HG03135 (cell line): ENCODE measurements around the gene HSPA4.
"Not testable (repeated sequence)": the region's sequence is repeated elsewhere in the genome, so short reads cannot be mapped to it uniquely, and the experiment has no call there.

Experiments used
- ATAC-seq: cut with Tn5 transposase; IDR thresholded peaks from one replicate; pipeline ENCODE4 v1.9.1; 2021; ENCODE audit warnings: mild to moderate bottlenecking, moderate library complexity; ENCODE audit not compliant: unreplicated experiment

HSPA4 gene

GRCh38 chr5:133049726-133050048, 2.1 kb upstream of the HSPA4 start:
- no peak for ATAC-seq

- ATAC-seq: no peak
Measured at GRCh38 chr5:133050521-133050920, 1.3 kb upstream of the HSPA4 start.

GRCh38 chr5:133051061-133051541, 712 bp upstream of the HSPA4 start:
- no peak for ATAC-seq

- peak; percentile 34 for ATAC-seq
Measured at GRCh38 chr5:133052317-133053175, 733 bp downstream of the HSPA4 start.

GRCh38 chr5:133053448-133053847, 1.6 kb downstream of the HSPA4 start:
- ATAC-seq: no peak

- no peak for ATAC-seq
Measured at GRCh38 chr5:133054697-133055471, 3.1 kb downstream of the HSPA4 start.

GRCh38 chr5:133056891-133057290, 5.1 kb downstream of the HSPA4 start:
- ATAC-seq: no peak

GRCh38 chr5:133059621-133060020, 7.8 kb downstream of the HSPA4 start:
- no peak for ATAC-seq

- no peak for ATAC-seq
Measured at GRCh38 chr5:133062276-133062675, 10.5 kb downstream of the HSPA4 start.

- no peak for ATAC-seq
Measured at GRCh38 chr5:133063965-133064364, 12.2 kb downstream of the HSPA4 start.

GRCh38 chr5:133065471-133065870, 13.7 kb downstream of the HSPA4 start:
- ATAC-seq: no peak

- no peak for ATAC-seq
Measured at GRCh38 chr5:133066045-133066444, 14.2 kb downstream of the HSPA4 start.

- no peak for ATAC-seq
Measured at GRCh38 chr5:133072021-133072420, 20.2 kb downstream of the HSPA4 start.

GRCh38 chr5:133075572-133076536, 24.0 kb downstream of the HSPA4 start:
- no peak for ATAC-seq

- ATAC-seq: no peak
Measured at GRCh38 chr5:133079048-133079447, 27.2 kb downstream of the HSPA4 start.

- no peak for ATAC-seq
Measured at GRCh38 chr5:133081036-133081435, 29.2 kb downstream of the HSPA4 start.

- ATAC-seq: no peak
Measured at GRCh38 chr5:133081703-133082102, 29.9 kb downstream of the HSPA4 start.

- ATAC-seq: no peak
Measured at GRCh38 chr5:133082128-133082527, 30.3 kb downstream of the HSPA4 start.

- ATAC-seq: no peak
Measured at GRCh38 chr5:133083901-133084300, 32.1 kb downstream of the HSPA4 start.

GRCh38 chr5:133085171-133085570, 33.4 kb downstream of the HSPA4 start:
- not testable (repeated sequence) for ATAC-seq

- no peak for ATAC-seq
Measured at GRCh38 chr5:133086366-133086875, 34.6 kb downstream of the HSPA4 start.
